GM19463 (cell line): Measurements from ENCODE around the gene TSPYL1.
"Not testable (repeated sequence)": the region's sequence is repeated elsewhere in the genome, so short reads cannot be mapped to it uniquely, and the experiment has no call there.

Experiments used
- ATAC-seq: cut with Tn5 transposase; IDR thresholded peaks from one replicate; pipeline ENCODE4 v1.9.1; 2021; ENCODE audit warnings: mild to moderate bottlenecking, moderate library complexity; ENCODE audit not compliant: unreplicated experiment

Gene TSPYL1

DNA sequence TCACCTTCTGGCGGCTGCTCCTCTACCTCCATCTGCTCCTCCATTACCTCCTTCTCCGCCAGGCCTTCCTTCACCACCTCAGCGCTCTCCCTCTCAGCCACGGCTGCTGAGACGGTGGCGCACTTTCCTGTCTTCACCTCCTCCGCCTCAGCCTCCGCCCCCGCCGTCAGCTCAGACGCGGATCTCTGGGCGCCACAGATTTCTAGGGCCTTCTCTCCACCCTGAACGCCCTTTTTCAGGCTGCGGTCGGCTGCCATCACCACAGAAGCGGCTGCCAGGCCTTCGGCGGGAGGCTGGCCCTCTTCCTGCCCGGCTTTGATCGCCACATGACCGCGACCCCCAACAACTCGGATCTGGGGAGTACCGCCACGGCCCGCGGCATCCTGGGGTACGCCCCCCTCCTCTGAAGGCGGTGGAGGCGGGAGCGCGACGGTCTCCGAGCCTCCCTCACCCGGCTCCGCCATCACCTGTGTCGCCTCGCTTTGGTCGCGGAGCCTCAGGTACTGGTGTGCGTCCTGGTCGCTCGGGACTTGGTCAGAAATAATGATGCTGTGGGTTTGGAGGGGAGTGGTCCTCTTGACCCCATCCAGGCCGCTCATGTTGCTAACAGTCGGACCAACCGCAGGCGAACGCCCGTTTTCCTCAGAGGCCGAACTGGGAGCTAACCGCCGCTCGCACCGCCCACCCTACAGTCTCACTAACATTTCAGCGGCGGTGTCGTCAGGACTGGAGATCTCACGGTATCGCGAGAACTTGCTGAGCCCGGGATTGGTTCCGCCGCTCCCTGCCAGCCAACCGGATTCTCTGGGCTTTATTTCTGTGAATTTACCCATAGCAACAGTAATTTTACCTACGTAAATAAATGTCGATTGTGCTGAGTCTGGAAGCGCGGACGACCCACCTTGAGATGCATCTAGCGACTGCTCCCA lies at the start of gene TSPYL1:
Gene TSPYL1 (minus strand): TSS at position 699 of the 929 bp plus-strand sequence. CDS start 100 bp downstream, at position 599.
- peak; percentile 94 for ATAC-seq

DNA sequence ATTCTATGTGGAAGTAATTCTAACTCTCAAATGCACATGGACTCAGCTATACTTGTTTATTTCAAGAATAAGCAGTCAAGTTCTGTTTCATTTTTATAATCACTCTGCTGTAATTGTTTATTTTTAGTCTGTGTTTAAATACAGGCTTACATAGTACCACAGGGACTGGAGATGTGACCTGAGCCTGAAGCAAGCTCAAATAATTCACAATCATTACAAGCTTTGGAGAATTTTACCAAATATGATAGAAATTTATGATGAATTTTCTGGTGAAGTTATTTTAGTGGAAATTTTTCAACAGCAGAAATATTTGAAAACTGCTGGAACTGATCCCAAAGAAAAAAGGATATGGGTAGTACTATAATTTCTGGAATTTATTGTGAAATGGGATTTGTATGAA lies 49.4 kb upstream of the TSPYL1 start:
- ATAC-seq: no peak

GRCh38 chr6:116328528-116328903 lies 48.8 kb upstream of the TSPYL1 start:
- no peak for ATAC-seq

DNA sequence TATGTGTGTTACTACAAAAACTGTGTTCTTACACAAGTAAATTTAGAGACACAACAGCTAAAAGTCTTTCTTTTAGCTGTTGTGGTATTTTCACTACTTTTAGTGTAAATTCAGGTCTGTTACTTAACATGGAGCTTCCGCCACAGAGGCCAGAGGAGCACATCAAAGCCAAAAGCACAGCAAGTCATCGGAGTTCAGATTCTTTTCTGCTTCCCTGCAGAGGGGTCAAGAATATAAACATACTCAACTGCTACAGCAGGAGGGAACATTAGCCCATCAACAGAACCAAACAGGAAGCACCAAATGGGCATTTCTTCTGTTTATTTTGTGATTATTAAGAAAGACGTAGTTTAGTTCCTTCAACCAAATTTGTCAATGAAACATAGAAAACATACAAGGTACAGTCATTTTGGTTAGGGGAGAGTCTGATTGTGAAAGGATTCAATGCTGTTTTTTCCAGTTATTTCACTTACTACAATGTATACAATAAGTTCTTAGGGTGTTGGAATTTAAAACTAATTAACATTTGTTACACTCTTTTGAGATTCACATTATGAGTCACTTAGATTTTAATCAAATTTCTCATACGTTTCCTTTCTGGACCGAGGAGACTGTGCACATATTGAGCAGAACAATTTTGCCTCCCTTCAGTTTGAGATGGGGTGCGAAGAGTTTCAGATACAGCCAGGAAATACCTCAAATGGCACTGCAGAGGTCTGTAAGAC lies 48.2 kb upstream of the TSPYL1 start:
- ATAC-seq: no peak

GRCh38 chr6:116326996-116327395 lies 47.3 kb upstream of the TSPYL1 start:
- ATAC-seq: no peak

DNA sequence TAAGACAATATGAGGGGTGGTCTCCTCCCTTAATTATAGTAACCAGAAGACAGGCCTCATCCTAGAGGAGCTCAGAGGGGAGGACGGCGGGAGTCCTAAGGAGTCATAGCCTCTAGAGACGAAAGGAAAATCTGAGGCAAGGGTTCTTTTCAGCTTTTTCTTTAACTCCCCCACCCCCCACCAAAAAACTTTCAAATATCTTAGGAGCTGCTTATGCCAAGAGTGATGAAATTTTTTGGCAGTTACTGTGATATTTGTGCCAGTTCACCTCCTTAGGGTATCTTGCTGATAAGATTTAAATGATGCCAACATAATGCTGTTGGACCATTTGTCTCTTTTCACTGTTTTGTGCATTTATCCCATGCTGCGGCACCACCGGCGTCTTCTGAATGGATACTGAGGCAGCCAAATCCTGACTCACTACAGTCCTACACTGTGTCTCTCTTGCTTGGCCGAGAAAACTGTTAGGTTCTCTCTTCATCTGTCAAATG lies 46.5 kb upstream of the TSPYL1 start:
- ATAC-seq: no peak

DNA sequence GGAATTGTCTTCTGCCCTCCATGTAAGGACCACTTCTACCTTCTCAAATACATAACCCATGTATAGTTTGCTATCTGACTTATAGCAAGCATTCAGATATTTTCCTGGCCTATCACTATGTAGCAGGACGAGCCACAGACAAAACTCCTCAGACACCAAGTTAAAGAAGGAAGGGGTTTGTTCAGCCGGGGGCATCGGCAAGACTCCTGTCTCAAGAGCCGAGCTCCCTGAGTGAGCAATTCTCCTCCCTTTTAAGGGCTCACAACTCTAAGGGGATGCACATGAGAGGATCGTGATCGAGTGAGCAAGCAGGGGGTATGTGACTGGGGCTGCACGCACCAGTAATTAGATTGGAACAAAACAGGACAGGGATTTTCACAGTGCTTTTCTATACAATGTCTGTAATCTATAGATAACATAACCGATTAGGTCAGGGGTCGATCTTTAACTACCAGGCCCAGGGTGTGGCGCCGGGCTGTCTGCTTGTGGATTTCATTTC lies 46.0 kb upstream of the TSPYL1 start:
- ATAC-seq: not testable (repeated sequence)

GRCh38 chr6:116323863-116324262 lies 44.1 kb upstream of the TSPYL1 start:
- no peak for ATAC-seq

DNA sequence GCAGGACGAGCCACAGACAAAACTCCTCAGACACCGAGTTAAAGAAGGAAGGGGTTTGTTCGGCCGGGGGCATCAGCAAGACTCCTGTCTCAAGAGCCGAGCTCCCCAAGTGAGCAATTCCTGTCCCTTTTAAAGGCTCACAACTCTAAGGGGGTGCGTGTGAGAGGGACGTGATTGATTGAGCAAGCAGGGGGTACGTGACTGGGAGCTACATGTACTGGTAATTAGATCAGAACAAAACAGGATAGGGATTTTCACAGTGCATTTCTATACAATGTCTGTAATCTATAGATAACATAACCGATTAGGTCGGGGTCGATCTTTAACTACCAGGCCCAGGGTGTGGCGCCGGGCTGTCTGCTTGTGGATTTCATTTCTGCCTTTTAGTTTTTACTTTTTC lies 42.2 kb upstream of the TSPYL1 start:
- not testable (repeated sequence) for ATAC-seq

- ATAC-seq: no peak
Observed at GRCh38 chr6:116316772-116317467, 37.2 kb upstream of the TSPYL1 start.

GRCh38 chr6:116314878-116315277 lies 35.1 kb upstream of the TSPYL1 start:
- ATAC-seq: peak; percentile 70

- ATAC-seq: no peak
Observed at GRCh38 chr6:116314218-116314617, 34.5 kb upstream of the TSPYL1 start.

DNA sequence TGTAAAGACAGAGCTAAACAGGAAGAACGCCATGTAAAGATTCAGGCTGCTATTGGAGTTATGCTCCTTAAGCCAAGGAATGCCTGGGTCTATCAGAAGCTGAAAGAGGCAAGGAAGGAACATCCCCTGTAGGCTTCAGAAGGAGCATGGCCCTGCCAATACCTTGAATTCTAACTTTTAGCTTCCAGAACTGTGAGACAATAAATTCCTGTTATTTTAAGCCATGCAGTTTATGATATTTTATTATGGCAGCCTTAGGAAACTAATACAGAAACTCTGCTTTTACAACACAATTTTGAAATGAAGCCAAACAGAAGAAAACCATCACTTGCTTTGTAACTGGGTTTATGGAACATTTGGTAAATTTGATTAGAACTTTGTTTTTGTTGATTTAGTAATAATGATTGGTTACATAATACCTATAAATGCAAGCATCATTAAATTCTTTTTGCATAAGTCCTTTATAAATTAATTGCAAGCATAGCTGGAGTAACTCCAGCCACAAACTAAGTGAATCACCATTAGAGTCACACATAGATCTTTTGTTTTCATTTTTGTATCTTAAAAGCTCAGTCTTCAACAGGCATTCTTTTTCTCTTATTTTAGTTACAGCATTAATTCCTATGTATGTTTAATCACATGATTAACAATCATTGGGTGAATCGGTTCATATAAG lies 33.5 kb upstream of the TSPYL1 start:
- no peak for ATAC-seq

- no peak for ATAC-seq
Observed at GRCh38 chr6:116309657-116310056, 29.9 kb upstream of the TSPYL1 start.

DNA sequence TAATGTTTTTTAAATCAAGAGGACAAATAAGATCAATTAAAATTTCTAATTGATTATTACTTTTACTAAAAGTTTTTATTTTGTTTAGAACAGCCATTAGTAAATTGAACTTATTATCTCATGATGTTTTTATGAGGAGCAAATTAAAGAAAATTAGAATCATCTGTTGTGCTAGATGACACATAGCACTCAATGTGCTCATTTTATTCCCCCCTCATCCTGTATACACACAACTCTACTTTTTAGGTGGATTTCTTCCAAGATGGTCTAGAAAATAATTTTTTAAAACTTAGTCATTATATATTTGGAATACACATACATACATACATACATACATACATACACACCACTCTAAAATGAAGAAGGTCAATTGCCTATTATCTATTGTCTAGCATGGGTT lies 29.3 kb upstream of the TSPYL1 start:
- no peak for ATAC-seq

DNA sequence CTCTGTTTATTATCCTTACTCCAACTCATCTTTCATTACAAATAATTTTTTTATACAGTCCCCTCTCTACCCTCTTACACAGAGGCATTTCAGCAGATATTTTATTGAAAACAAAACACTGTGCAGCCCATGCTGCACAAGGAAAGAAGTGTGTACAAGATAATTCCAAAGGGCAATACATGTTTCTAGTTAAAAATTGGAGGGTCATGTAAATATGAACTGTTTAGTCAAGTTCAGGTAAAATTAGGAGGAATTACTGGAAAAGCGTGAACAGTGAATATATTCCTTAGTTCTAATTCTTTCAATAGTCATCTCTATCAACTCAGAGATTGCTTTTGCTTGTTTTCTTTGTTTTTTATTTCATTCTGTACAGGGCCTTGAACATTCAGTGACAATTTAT lies 27.9 kb upstream of the TSPYL1 start:
- no peak for ATAC-seq

DNA sequence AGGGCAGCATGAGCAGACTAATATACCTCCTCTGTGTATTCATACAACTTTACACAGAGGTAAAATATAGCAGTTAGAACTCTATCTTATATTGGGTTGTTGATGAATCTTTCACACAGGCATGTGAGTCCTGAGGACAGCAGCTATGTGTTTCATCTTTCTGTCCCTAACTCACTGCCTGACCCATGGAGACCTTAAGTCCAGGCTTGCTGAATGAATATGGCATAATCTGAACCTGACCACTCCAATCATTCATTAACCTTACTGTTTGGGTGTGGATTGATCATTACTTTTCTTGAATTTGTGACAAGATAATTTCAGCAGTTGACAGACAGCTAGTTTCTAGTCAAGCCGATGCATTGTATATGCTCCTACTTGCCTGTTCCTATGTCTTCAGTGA lies 27.3 kb upstream of the TSPYL1 start:
- ATAC-seq: no peak

- no peak for ATAC-seq
Observed at GRCh38 chr6:116304538-116305097, 24.9 kb upstream of the TSPYL1 start.

- ATAC-seq: no peak
Observed at GRCh38 chr6:116301104-116301503, 21.4 kb upstream of the TSPYL1 start.

GRCh38 chr6:116300566-116300965 lies 20.8 kb upstream of the TSPYL1 start:
- no peak for ATAC-seq
